Stimulated activated naive CD8-positive, alpha-beta T cell treated with anti-CD3 and anti-CD28 coated beads, Interleukin-15, Interleukin-2, amounts not matched to agents 100 U/mL and 50 U/mL, for 24 hours (primary cell): ENCODE data around the gene MTHFD2.

Source experiments
- ATAC-seq: fragments of 150-1000 bp; cut with Tn5 transposase; one replicate; pipeline ENCODE4 v1.10.0; 2021
- DNase-seq: peaks from one replicate; pipeline ENCODE4 v3.0.0; 2021

The MTHFD2 gene

GRCh38 chr2:74264281-74264680 lies 65.9 kb downstream of the MTHFD2 start:
- DNase-seq (no peak), ATAC-seq (no peak)

DNA sequence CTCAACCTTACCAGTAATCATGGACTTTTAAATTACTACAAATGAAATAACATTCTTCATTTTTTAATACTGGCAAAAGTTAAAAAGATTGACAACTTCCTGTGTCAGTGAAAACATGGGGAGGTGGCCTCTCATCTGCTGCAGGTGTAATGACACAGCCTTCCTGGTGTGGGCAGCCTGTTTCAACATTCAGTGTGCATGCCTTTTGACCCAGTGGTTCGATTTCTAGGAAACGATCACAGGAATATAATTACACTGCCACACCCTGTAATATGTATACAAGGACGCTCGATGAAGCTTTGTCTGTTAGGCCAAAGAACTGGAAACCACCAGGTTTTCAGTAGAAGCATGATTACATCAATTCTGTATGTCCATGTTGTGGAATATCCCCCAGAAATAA lies 68.7 kb downstream of the MTHFD2 start:
- DNase-seq (peak; percentile 41), ATAC-seq (peak; percentile 80)
